Colonic mucosa (tissue), 4 donors: ENCODE data around the gene C6orf89. TPM values are rescaled to one million over a fixed set of nuclear protein-coding genes. Genes with fewer than 3 reads are reported as not detected.

Experiments used
- DNase-seq: peaks from one replicate; pipeline ENCODE4 v3.0.0-alpha.2; 2020
- H3K27ac ChIP-seq: fragments of 200-600 bp; one replicate; pipeline ENCODE4 v1.8.0; 2021
- H3K27me3 ChIP-seq: fragments of 200-600 bp; one replicate; pipeline ENCODE4 v1.8.0; 2021
- H3K36me3 ChIP-seq: fragments of 200-600 bp; one replicate; pipeline ENCODE4 v1.8.0; 2021
- H3K4me1 ChIP-seq: fragments of 200-600 bp; one replicate; pipeline ENCODE4 v1.8.0; 2021; ENCODE audit warnings: mild to moderate bottlenecking
- H3K4me3 ChIP-seq: fragments of 200-600 bp; one replicate; pipeline ENCODE4 v1.8.0; 2021
- H3K9ac ChIP-seq, 2 donors: one replicate each; pipeline ENCODE4 v1.7.0; 2013; ENCODE audit warnings: control low read depth in 2 of 2, low read depth in 2 of 2, low read length in 2 of 2
- H3K9me3 ChIP-seq: fragments of 200-600 bp; one replicate; pipeline ENCODE4 v1.8.0; 2021
- intact Hi-C: fragments of 100-400 bp; cut with DNase I; formaldehyde crosslinking; loops from one replicate; pipeline ENCODE4 v1.14.1; 2022
- total RNA-seq, 2 donors: library from RNA; stranded (reverse); fragmentation: NEBNext Ultra II Directional in 1 of 2; extraction: Animal tissue kit (Norgen Biotek cat#: 25700) in 1 of 2; gene quantifications; one replicate each; pipeline ENCODE4 v1.2.1, GENCODE V29; 2021
- TF ChIP-seq, protein P1 (sequence below): fragments of 200-600 bp; IDR thresholded peaks from one replicate; pipeline ENCODE4 v1.8.0; 2022; ENCODE audit warnings: antibody characterized with exemption, mild to moderate bottlenecking
- donor health status: healthy.
- donor health status: DM: no; HTN: no; CAD: no.
- donor health status: DM: no; HTN: no; CAD: no.

The C6orf89 gene
- total RNA-seq, 2 donors from 2014 or later: 46.3 to 49.5 TPM

DNA sequence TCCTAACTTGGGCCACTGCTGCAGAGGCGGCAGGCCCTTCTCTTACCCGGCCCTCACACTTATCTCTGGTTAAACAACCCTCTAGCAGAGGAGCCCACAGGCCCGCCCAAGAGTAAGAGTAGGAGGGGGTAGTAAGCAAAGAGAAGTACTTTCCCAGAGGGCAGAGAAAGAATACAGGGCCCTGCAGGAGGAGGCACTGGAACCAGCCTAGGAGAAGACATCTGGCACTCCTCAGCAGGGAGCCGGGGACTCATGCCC lies 90.2 kb downstream of the C6orf89 start:
- H3K27ac ChIP-seq: no peak overlapping the region
- intact Hi-C loops: loop anchor here (5.0 kb wide), 1 partner anchor 79 kb away; no protein-coding TSS in a partner anchor
- H3K36me3 ChIP-seq: peaks cover 46% of the 10 kb centered on the region

DNA sequence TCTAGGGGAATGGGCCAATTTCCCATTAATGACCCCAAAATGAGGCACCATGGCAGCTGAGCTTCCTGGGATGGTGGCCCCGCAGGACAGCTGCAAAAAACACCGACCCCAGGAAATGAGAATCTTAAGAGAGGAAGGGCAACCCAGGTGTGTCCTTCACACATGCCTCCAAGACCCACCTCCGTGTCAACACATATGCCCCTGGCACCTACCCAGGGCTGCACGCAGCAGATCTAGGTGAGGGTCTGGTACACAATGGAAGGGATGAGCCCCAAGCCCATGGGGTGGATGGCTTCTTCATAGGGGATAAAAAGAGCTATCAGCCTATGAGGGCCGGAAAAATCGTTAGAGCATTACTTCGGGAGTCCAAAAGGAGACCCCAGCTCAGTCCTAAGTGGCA lies 90.8 kb downstream of the C6orf89 start:
- Histone ChIP-seq H3K27ac (no peak overlapping the region), H3K36me3 (peaks cover 45% of the 10 kb centered on the region), H3K9me3 (no peaks in the 10 kb centered on the region), H3K4me3 (no peak overlapping the region), H3K4me1 (no peaks in the 10 kb centered on the region), H3K27me3 (no peaks in the 10 kb centered on the region), H3K9ac (no peak overlapping the region)
- intact Hi-C loops: loop anchor here (5.0 kb wide), 1 partner anchor 79 kb away; no protein-coding TSS in a partner anchor
- DNase-seq: no peak
- TF ChIP-seq, protein P1, sequence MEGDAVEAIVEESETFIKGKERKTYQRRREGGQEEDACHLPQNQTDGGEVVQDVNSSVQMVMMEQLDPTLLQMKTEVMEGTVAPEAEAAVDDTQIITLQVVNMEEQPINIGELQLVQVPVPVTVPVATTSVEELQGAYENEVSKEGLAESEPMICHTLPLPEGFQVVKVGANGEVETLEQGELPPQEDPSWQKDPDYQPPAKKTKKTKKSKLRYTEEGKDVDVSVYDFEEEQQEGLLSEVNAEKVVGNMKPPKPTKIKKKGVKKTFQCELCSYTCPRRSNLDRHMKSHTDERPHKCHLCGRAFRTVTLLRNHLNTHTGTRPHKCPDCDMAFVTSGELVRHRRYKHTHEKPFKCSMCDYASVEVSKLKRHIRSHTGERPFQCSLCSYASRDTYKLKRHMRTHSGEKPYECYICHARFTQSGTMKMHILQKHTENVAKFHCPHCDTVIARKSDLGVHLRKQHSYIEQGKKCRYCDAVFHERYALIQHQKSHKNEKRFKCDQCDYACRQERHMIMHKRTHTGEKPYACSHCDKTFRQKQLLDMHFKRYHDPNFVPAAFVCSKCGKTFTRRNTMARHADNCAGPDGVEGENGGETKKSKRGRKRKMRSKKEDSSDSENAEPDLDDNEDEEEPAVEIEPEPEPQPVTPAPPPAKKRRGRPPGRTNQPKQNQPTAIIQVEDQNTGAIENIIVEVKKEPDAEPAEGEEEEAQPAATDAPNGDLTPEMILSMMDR: no peak

More for the DNA sequence above, 90.2 kb downstream of the C6orf89 start:
- TF ChIP-seq, protein P1: no peak
- H3K9me3 ChIP-seq: no peaks in the 10 kb centered on the region
- no peak for DNase-seq
- no peak overlapping the region for H3K4me3 ChIP-seq
- no peak overlapping the region for H3K9ac ChIP-seq
- H3K27me3 ChIP-seq: no peaks in the 10 kb centered on the region
- H3K4me1 ChIP-seq: no peaks in the 10 kb centered on the region

DNA sequence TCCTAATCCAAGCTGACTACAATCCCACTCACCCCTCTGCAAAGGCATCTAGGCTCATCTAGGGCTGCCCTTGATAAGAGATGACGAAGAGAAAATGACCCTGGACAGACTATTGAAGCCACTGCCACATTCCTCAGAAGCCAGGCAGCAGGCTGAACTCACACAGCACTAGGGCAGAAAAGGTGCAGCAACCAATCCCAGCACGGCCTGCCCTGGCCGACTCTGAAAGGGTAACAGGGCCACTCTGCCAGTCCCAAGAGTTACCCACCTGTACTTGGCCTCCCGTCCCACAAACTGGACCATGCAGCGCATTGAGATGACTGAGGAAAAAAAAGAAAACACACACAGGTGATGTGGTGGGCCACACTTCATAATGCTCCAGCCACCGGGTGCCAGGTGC lies 91.2 kb downstream of the C6orf89 start:
- Histone ChIP-seq H3K4me3 (no peak overlapping the region), H3K9me3 (no peaks in the 10 kb centered on the region), H3K36me3 (peaks cover 41% of the 10 kb centered on the region), H3K27me3 (no peaks in the 10 kb centered on the region), H3K27ac (no peak overlapping the region), H3K4me1 (no peaks in the 10 kb centered on the region), H3K9ac (no peak overlapping the region)
- no peak for DNase-seq
- intact Hi-C loops: loop anchor here (5.0 kb wide), 1 partner anchor 80 kb away; no protein-coding TSS in a partner anchor
- TF ChIP-seq, protein P1: no peak

- intact Hi-C loops: loop anchor here (5.0 kb wide), 1 partner anchor 80 kb away; no protein-coding TSS in a partner anchor
- H3K36me3 ChIP-seq: peaks cover 35% of the 10 kb centered on the region
Measured at GRCh38 chr6:36977470-36977941, 91.8 kb downstream of the C6orf89 start.

More at GRCh38 chr6:36977470-36977941, 91.8 kb downstream of the C6orf89 start:
- no peak for DNase-seq
- no peak overlapping the region for H3K27ac ChIP-seq
- no peaks in the 10 kb centered on the region for H3K9me3 ChIP-seq
- H3K4me3 ChIP-seq: no peak overlapping the region
- no peak overlapping the region for H3K9ac ChIP-seq
- TF ChIP-seq, protein P1: no peak
- H3K27me3 ChIP-seq: no peaks in the 10 kb centered on the region
- no peaks in the 10 kb centered on the region for H3K4me1 ChIP-seq

Other genes starting within 250 kb of the C6orf89 start
- 100 to 1,000 TPM; 157 to 286 TPM for gene CDKN1A, start 207.2 kb upstream of the C6orf89 start, total RNA-seq
- under 1 TPM; 0.08 to 0.30 TPM for gene RAB44, start 188.1 kb upstream of the C6orf89 start, total RNA-seq
- 1 to 10 TPM; 4.6 to 8.0 TPM for gene CPNE5, start 46.5 kb upstream of the C6orf89 start, total RNA-seq
- gene PPIL1, start 11.1 kb upstream of the C6orf89 start, total RNA-seq: 10 to 100 TPM in 1 of 2 donors, 1 to 10 TPM in 1; 9.9 to 23.6 TPM
- 1 to 10 TPM; 1.2 to 2.6 TPM for gene PI16, start 68.8 kb downstream of the C6orf89 start, total RNA-seq
- gene MTCH1, start 100.2 kb downstream of the C6orf89 start, total RNA-seq: 100 to 1,000 TPM; 160 to 197 TPM
- 1 to 10 TPM; 3.6 to 3.8 TPM for gene FGD2, start 119.7 kb downstream of the C6orf89 start, total RNA-seq